GM12864 (cell line): ENCODE data around the gene SPDYE6.
"Not testable (repeated sequence)": the region's sequence is repeated elsewhere in the genome, so short reads cannot be mapped to it uniquely, and the experiment has no call there.

Experiments used
- DNase-seq: peaks from one replicate; pipeline ENCODE4 v3.0.0-alpha.2; 2011; ENCODE audit warnings: low read depth
- H3K4me3 ChIP-seq: 2 replicates; pipeline ENCODE4 v1.5.1; 2011; ENCODE audit warnings: mild to moderate bottlenecking, low read depth, low read length, control low read depth
- CTCF ChIP-seq: IDR thresholded peaks from 2 replicates; pipeline ENCODE4 v1.5.1; 2011; ENCODE audit warnings: low read depth, mild to moderate bottlenecking, moderate library complexity, low read length, control low read depth, inconsistent platforms; ENCODE audit errors: missing control alignments

SPDYE6 gene

GRCh38 chr7:102387064-102387463 lies 30.8 kb upstream of the SPDYE6 start:
- DNase-seq = no peak
- no peak overlapping the region for H3K4me3 ChIP-seq
- TF ChIP-seq CTCF = no peak

DNA sequence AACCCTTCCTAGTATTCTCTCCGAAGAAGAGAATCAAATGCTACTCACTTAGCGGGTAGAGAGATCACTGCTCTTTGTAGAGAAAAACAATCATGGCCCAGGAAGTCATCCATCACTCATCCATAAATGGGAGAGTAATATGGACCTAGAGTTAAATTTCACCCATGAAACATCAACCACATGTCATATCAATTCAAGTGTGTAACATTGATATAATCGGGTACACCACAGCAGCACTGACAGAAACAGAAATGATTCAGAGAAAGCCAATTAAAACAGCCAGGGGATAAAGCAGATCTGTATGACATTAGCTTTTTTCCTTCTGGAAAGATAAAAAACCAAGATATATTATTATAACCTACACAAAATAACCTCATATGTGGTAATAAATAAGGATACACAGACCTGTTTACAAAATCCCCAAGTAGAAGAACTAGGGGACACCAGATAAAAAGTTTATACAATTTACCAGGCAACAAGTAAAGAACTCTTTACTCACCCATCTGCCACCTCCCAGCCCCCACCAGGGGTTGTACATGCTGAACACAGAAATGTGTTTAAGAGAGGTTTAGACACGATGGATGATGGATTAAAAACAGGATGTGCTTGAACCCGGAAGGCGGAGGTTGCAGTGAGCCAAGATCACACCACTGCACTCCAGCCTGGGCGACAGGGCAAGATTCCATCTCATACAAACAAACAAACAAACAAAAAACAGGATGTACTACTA lies 25.6 kb upstream of the SPDYE6 start:
- DNase-seq, H3K4me3 ChIP-seq: not testable (repeated sequence)

DNA sequence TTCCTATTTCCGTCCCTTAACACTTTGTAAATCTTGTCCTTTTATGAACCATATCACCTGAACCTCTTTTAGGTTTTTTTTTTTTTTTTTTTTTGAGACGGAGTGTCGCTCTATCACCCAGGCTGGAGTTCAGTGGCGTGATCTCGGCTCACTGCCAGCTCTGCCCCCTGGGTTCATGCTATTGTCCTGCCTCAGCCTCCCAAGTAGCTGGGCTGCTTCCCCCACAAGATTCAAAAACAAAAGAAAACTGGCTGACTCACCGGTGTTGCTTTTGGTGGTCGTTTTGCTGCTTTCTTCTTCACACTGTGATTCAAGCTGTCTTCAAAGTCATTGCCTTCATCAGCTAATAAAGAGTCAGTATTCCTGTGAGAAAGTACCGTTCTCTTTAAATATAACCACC lies 24.6 kb upstream of the SPDYE6 start:
- not testable (repeated sequence) for H3K4me3 ChIP-seq, DNase-seq

GRCh38 chr7:102376964-102377466 lies 20.8 kb upstream of the SPDYE6 start:
- no peak overlapping the region for H3K4me3 ChIP-seq
- no peak for TF ChIP-seq CTCF
- DNase-seq = no peak

GRCh38 chr7:102372796-102373195 lies 16.6 kb upstream of the SPDYE6 start:
- DNase-seq, H3K4me3 ChIP-seq: not testable (repeated sequence)

DNA sequence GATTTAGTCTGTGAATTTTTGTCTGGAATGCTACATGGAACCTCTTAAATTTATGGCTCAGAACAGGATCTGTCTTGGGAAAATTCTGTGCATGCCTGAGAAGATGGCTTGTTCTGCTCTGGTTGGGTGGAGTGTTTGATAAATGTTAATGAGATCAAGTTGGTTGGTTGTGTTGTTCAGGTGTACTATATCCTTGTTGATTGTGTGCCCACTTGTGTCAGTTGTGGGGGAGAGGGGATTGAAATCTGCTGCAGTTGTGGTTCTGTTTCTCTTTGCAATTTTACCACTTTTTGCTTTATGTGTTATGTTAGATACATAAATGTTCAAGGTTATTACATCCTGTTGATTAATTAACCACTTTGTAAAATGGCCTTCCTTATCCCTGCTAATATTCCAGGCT lies 13.8 kb upstream of the SPDYE6 start:
- DNase-seq = not testable (repeated sequence)

GRCh38 chr7:102365390-102365789 lies 9.1 kb upstream of the SPDYE6 start:
- H3K4me3 ChIP-seq, DNase-seq: not testable (repeated sequence)

More for the DNA sequence above, 13.8 kb upstream of the SPDYE6 start:
- H3K4me3 ChIP-seq = not testable (repeated sequence)

GRCh38 chr7:102364394-102364886 lies 8.2 kb upstream of the SPDYE6 start:
- peak overlapping the region; percentile 75 for H3K4me3 ChIP-seq
- DNase-seq = not testable (repeated sequence)

- H3K4me3 ChIP-seq = peak overlapping the region; percentile 75
- peak; percentile 22 for TF ChIP-seq CTCF
- DNase-seq = peak; percentile 98
Observed at GRCh38 chr7:102363549-102364393, 7.5 kb upstream of the SPDYE6 start.

- not testable (repeated sequence) for H3K4me3 ChIP-seq, DNase-seq
Observed at GRCh38 chr7:102346983-102347382, 9.3 kb downstream of the SPDYE6 start.

GRCh38 chr7:102340599-102341368 lies 15.5 kb downstream of the SPDYE6 start:
- H3K4me3 ChIP-seq, DNase-seq: not testable (repeated sequence)

DNA sequence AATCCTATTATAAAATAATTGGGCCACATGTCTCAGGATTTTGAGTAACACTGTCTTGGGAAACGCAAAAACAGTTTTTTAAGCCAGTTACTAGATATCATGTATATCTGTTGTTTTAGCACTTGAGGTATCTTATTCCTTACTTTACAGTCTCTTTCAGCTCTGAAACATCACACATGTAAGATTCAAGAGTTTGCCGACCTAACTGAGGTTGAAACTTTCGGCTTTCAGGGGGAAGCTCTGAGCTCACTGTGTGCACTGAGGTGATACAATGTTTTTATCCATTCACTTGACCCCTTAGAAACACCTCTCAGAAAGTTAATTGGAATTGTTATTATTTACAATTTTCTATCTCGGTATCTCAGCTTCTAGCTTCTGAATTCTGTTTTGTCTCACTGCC lies 18.8 kb downstream of the SPDYE6 start:
- H3K4me3 ChIP-seq = peak overlapping the region; percentile 40; the same call in 1 of the 2 replicates
- DNase-seq = not testable (repeated sequence)

DNA sequence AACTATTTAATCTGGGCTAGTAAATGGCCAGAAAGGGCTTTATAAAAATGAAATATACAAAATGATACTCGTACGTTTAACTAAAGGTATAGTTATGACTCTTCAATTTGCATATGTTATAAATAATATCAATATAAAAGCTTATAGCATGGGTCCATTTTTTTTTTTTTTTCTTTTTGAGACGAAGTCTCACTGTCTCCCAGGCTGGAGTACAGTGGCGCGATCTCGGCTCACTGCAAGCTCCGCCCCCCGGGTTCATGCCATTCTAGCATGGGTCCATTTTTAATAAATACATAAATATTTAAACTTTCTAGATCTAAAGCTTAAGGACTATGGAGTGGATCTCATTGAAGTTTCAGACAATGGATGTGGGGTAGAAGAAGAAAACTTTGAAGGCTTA lies 19.2 kb downstream of the SPDYE6 start:
- not testable (repeated sequence) for DNase-seq
- H3K4me3 ChIP-seq = peak overlapping the region; percentile 40; the same call in 1 of the 2 replicates

GRCh38 chr7:102335574-102335973 lies 20.7 kb downstream of the SPDYE6 start:
- not testable (repeated sequence) for DNase-seq, H3K4me3 ChIP-seq
